ENCODE data around the gene TMEM132C. TPM values are rescaled to one million over a fixed set of nuclear protein-coding genes. Genes with fewer than 3 reads are reported as not detected.

Gene TMEM132C
- total RNA-seq, 1 experiment from 2014 or later, result not detected

- no peak for TF ChIP-seq CTCF (IDR thresholded peaks at IDR 0.05; ENCODE audit: unreplicated experiment)
- no peak for DNase-seq
- Mint-ChIP-seq H3K27me3 (ENCODE audit: unreplicated experiment) (no peaks in the 10 kb centered on the region), H3K4me1 (ENCODE audit: low read depth, unreplicated experiment) (no peaks in the 10 kb centered on the region), H3K36me3 (ENCODE audit: insufficient read depth, unreplicated experiment) (no peaks in the 10 kb centered on the region), H3K9me3 (ENCODE audit: low read depth, unreplicated experiment) (peaks cover 8% of the 10 kb centered on the region), H3K4me3 (ENCODE audit: low read depth, unreplicated experiment) (no peak overlapping the region), H3K27ac (ENCODE audit: unreplicated experiment) (no peak overlapping the region)
- no TSS peak for BruUV-seq (replicated peaks)
- CTCF ChIA-PET, result no interaction called here
- intact Hi-C loops (cut with micrococcal nuclease; ENCODE audit: unreplicated experiment), result no loop called here
These were observed 387.5 kb downstream of the TMEM132C start for GRCh38 chr12:128654468-128654867.

DNA sequence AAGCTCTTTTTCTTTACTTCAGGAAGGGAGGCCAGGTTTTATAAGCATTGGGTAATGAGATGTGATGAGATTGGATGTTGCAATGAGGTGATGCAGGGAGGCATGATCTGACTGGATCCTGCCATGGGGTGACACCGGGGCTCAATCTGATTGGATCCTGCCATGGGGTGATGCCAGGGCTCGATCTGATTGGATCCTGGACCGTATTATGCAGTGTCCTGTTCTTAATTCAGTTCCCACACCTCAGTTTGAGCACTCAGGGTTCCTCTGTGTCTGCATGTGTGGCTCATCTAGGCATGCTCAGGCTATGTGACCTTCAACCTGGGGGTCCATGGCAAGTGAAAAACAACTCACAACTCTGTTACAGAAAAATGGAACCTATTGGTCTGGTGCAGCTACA, 390.4 kb downstream of the TMEM132C start:
- TF ChIP-seq CTCF (IDR thresholded peaks at IDR 0.05; ENCODE audit: unreplicated experiment), result no peak
- Mint-ChIP-seq H3K4me1 (ENCODE audit: low read depth, unreplicated experiment) (no peaks in the 10 kb centered on the region), H3K36me3 (ENCODE audit: insufficient read depth, unreplicated experiment) (no peaks in the 10 kb centered on the region), H3K27ac (ENCODE audit: unreplicated experiment) (no peak overlapping the region), H3K4me3 (ENCODE audit: low read depth, unreplicated experiment) (no peak overlapping the region), H3K9me3 (ENCODE audit: low read depth, unreplicated experiment) (peaks cover 15% of the 10 kb centered on the region), H3K27me3 (ENCODE audit: unreplicated experiment) (no peaks in the 10 kb centered on the region)
- no peak for DNase-seq
- CTCF ChIA-PET, result no interaction called here
- BruUV-seq (replicated peaks), result no TSS peak
- intact Hi-C loops (cut with micrococcal nuclease; ENCODE audit: unreplicated experiment), result no loop called here

- no TSS peak for BruUV-seq (replicated peaks)
- Mint-ChIP-seq H3K27me3 (ENCODE audit: unreplicated experiment) (no peaks in the 10 kb centered on the region), H3K9me3 (ENCODE audit: low read depth, unreplicated experiment) (peaks cover 22% of the 10 kb centered on the region), H3K4me1 (ENCODE audit: low read depth, unreplicated experiment) (no peaks in the 10 kb centered on the region), H3K4me3 (ENCODE audit: low read depth, unreplicated experiment) (no peak overlapping the region), H3K36me3 (ENCODE audit: insufficient read depth, unreplicated experiment) (no peaks in the 10 kb centered on the region), H3K27ac (ENCODE audit: unreplicated experiment) (no peak overlapping the region)
- CTCF ChIA-PET, result no interaction called here
- DNase-seq, result no peak
- TF ChIP-seq CTCF (IDR thresholded peaks at IDR 0.05; ENCODE audit: unreplicated experiment), result no peak
- intact Hi-C loops (cut with micrococcal nuclease; ENCODE audit: unreplicated experiment), result no loop called here
These were observed 393.7 kb downstream of the TMEM132C start for GRCh38 chr12:128660532-128661225.

DNA sequence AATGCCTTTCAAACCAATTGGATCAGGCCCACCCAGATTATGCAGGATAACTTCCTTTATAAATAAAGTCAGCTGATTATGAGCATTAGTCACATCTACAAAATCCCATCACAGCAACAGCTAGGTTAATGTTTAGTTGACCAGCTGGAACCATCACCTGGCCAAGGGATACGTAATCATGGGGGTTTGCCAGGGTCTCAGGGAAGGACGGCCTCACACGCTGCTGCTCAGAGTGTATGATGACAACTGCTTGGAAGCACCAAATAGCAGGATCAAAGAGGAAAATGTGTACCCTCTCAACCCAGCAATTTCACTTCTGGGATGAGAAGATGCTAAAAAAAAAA, 394.2 kb downstream of the TMEM132C start:
- Mint-ChIP-seq H3K4me3 (ENCODE audit: low read depth, unreplicated experiment) (no peak overlapping the region), H3K36me3 (ENCODE audit: insufficient read depth, unreplicated experiment) (no peaks in the 10 kb centered on the region), H3K27me3 (ENCODE audit: unreplicated experiment) (no peaks in the 10 kb centered on the region), H3K27ac (ENCODE audit: unreplicated experiment) (no peak overlapping the region), H3K9me3 (ENCODE audit: low read depth, unreplicated experiment) (peaks cover 22% of the 10 kb centered on the region), H3K4me1 (ENCODE audit: low read depth, unreplicated experiment) (no peaks in the 10 kb centered on the region)
- BruUV-seq (replicated peaks), result no TSS peak
- no peak for DNase-seq
- intact Hi-C loops (cut with micrococcal nuclease; ENCODE audit: unreplicated experiment), result no loop called here
- no peak for TF ChIP-seq CTCF (IDR thresholded peaks at IDR 0.05; ENCODE audit: unreplicated experiment)
- CTCF ChIA-PET, result no interaction called here
